NCI-H748 (cell line): ENCODE results near the gene DNMT3A.

ENCODE experiments used
- DNase-seq: peaks from one replicate; lab custom pipeline; 2025; ENCODE audit not compliant: unreplicated experiment; lab: John Stamatoyannopoulos, UW

DNMT3A gene

GRCh38 chr2:25245141-25245540 is 96.6 kb downstream of the DNMT3A start:
- no peak for DNase-seq

- no peak for DNase-seq
These were observed 97.7 kb downstream of the DNMT3A start for GRCh38 chr2:25243995-25244394.

- no peak for DNase-seq
These were observed 100.3 kb downstream of the DNMT3A start for GRCh38 chr2:25241452-25241851.

- no peak for DNase-seq
These were observed 101.1 kb downstream of the DNMT3A start for GRCh38 chr2:25240636-25241035.

- no peak for DNase-seq
These were observed 102.8 kb downstream of the DNMT3A start for GRCh38 chr2:25238920-25239319.

GRCh38 chr2:25237764-25238163 is 104.0 kb downstream of the DNMT3A start:
- no peak for DNase-seq

- DNase-seq: no peak
These were observed 105.0 kb downstream of the DNMT3A start for GRCh38 chr2:25236736-25237135.

GRCh38 chr2:25234738-25235137 is 107.0 kb downstream of the DNMT3A start:
- DNase-seq: no peak

GRCh38 chr2:25233916-25234605 is 107.7 kb downstream of the DNMT3A start:
- DNase-seq: no peak

GRCh38 chr2:25232248-25232825 is 109.4 kb downstream of the DNMT3A start:
- DNase-seq: no peak

- no peak for DNase-seq
These were observed 110.8 kb downstream of the DNMT3A start for GRCh38 chr2:25230948-25231311.

GRCh38 chr2:25230198-25230947 is 111.4 kb downstream of the DNMT3A start:
- no peak for DNase-seq

GRCh38 chr2:25229279-25230197 is 112.2 kb downstream of the DNMT3A start:
- DNase-seq: no peak

- DNase-seq: peak; percentile 71
These were observed 112.9 kb downstream of the DNMT3A start for GRCh38 chr2:25228848-25229278.

- DNase-seq: no peak
These were observed 114.1 kb downstream of the DNMT3A start for GRCh38 chr2:25227576-25227975.

- DNase-seq: no peak
These were observed 114.9 kb downstream of the DNMT3A start for GRCh38 chr2:25226827-25227226.

GRCh38 chr2:25222477-25223121 is 119.1 kb downstream of the DNMT3A start:
- no peak for DNase-seq

GRCh38 chr2:25221579-25221978 is 120.1 kb downstream of the DNMT3A start:
- DNase-seq: no peak

- no peak for DNase-seq
These were observed 121.4 kb downstream of the DNMT3A start for GRCh38 chr2:25220313-25220712.

- no peak for DNase-seq
These were observed 122.1 kb downstream of the DNMT3A start for GRCh38 chr2:25219621-25220020.

GRCh38 chr2:25218100-25218499 is 123.6 kb downstream of the DNMT3A start:
- DNase-seq: no peak
